ENCODE results near the gene PBX4. TPM values are rescaled to one million over a fixed set of nuclear protein-coding genes. Genes with fewer than 3 reads are reported as not detected.
A peak's percentile ranks its signal among the peaks of the same experiment; 100 is the strongest.

Gene PBX4
- total and polyA plus RNA-seq, 2 experiments from 2014 or later = 2.6 to 4.1 TPM

DNA sequence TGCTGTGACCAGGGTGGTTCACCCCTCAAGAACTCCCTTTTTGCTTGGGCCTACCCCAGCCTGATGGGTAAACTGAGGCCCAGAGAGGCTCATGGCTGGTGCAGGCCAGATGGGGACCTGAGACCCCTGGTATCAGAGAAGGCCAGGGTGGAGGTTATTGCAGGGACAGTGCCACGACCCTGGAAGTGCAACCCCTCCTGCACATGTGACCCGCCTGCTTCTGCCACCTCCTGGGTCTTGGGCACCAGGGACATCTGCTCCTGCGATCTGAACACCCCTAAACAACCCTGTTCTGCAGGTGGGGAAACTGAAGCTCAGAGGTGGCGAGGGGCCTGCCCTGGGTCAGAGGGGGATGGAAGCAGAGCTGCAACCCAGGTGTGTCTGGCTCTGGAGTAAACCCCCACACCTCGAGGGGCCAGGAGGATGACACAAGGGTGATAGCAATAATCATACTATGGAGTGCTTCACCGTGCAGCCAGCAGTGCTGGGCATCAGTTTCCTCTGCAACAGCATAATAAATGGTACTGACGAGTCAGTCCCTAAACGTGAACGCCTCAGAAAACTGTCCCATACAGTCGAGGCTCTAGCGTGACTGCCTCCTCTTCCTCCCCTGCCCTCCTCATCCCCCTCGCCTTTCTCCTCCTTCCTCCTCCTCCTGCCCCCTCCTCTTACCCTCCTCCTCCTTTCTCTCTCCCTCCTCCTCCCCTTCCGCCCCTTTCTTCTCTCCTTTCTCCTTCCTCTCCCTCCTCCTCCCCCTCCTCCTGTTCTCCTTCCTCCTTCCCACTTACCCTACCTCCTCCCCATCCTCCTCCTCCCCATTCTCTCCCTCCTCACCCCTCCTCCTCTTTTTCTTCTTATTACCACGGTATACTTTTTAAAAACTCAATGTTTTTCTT is 85.4 kb downstream of the PBX4 start:
- H3K27me3 ChIP-seq (ENCODE audit: insufficient read depth) = peaks cover 8% of the 10 kb centered on the region
- DNase-seq (ENCODE audit: low spot score) = peak; percentile 11
- Mint-ChIP-seq H3K9me3 (no peaks in the 10 kb centered on the region), H3K4me1 (peaks cover 32% of the 10 kb centered on the region), H3K27ac (no peak overlapping the region), H3K27me3 (ENCODE audit: insufficient read depth, low read depth, poor library complexity) (peaks cover 25% of the 10 kb centered on the region), H3K4me3 (no peak overlapping the region; the same call in 2 of the 3 replicates), H3K36me3 (ENCODE audit: low read depth) (peaks cover 18% of the 10 kb centered on the region)
- peaks cover 32% of the 10 kb centered on the region for H3F3A ChIP-seq (replicated peaks; ENCODE audit: low read depth)
- H3K79me2 ChIP-seq (replicated peaks; ENCODE audit: insufficient read depth) = no peaks in the 10 kb centered on the region
- H3K36me3 ChIP-seq (ENCODE audit: insufficient read depth) = no peaks in the 10 kb centered on the region
- TF ChIP-seq, protein P1, sequence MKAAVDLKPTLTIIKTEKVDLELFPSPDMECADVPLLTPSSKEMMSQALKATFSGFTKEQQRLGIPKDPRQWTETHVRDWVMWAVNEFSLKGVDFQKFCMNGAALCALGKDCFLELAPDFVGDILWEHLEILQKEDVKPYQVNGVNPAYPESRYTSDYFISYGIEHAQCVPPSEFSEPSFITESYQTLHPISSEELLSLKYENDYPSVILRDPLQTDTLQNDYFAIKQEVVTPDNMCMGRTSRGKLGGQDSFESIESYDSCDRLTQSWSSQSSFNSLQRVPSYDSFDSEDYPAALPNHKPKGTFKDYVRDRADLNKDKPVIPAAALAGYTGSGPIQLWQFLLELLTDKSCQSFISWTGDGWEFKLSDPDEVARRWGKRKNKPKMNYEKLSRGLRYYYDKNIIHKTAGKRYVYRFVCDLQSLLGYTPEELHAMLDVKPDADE (IDR thresholded peaks at IDR 0.05) = no peak
- TF ChIP-seq, protein P2, sequence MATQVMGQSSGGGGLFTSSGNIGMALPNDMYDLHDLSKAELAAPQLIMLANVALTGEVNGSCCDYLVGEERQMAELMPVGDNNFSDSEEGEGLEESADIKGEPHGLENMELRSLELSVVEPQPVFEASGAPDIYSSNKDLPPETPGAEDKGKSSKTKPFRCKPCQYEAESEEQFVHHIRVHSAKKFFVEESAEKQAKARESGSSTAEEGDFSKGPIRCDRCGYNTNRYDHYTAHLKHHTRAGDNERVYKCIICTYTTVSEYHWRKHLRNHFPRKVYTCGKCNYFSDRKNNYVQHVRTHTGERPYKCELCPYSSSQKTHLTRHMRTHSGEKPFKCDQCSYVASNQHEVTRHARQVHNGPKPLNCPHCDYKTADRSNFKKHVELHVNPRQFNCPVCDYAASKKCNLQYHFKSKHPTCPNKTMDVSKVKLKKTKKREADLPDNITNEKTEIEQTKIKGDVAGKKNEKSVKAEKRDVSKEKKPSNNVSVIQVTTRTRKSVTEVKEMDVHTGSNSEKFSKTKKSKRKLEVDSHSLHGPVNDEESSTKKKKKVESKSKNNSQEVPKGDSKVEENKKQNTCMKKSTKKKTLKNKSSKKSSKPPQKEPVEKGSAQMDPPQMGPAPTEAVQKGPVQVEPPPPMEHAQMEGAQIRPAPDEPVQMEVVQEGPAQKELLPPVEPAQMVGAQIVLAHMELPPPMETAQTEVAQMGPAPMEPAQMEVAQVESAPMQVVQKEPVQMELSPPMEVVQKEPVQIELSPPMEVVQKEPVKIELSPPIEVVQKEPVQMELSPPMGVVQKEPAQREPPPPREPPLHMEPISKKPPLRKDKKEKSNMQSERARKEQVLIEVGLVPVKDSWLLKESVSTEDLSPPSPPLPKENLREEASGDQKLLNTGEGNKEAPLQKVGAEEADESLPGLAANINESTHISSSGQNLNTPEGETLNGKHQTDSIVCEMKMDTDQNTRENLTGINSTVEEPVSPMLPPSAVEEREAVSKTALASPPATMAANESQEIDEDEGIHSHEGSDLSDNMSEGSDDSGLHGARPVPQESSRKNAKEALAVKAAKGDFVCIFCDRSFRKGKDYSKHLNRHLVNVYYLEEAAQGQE (IDR thresholded peaks at IDR 0.05; ENCODE audit: unreplicated experiment) = no peak
- TF ChIP-seq NANOG (IDR thresholded peaks at IDR 0.05; ENCODE audit: borderline replicate concordance) (no peak), STAT1 (IDR thresholded peaks at IDR 0.05; ENCODE audit: unreplicated experiment) (no peak), EZH2phosphoT487 (IDR thresholded peaks at IDR 0.05; ENCODE audit: unreplicated experiment) (no peak), ZNF114 (CRISPR knock-in tag; IDR thresholded peaks at IDR 0.05) (no peak)
- TF ChIP-seq, protein P3, sequence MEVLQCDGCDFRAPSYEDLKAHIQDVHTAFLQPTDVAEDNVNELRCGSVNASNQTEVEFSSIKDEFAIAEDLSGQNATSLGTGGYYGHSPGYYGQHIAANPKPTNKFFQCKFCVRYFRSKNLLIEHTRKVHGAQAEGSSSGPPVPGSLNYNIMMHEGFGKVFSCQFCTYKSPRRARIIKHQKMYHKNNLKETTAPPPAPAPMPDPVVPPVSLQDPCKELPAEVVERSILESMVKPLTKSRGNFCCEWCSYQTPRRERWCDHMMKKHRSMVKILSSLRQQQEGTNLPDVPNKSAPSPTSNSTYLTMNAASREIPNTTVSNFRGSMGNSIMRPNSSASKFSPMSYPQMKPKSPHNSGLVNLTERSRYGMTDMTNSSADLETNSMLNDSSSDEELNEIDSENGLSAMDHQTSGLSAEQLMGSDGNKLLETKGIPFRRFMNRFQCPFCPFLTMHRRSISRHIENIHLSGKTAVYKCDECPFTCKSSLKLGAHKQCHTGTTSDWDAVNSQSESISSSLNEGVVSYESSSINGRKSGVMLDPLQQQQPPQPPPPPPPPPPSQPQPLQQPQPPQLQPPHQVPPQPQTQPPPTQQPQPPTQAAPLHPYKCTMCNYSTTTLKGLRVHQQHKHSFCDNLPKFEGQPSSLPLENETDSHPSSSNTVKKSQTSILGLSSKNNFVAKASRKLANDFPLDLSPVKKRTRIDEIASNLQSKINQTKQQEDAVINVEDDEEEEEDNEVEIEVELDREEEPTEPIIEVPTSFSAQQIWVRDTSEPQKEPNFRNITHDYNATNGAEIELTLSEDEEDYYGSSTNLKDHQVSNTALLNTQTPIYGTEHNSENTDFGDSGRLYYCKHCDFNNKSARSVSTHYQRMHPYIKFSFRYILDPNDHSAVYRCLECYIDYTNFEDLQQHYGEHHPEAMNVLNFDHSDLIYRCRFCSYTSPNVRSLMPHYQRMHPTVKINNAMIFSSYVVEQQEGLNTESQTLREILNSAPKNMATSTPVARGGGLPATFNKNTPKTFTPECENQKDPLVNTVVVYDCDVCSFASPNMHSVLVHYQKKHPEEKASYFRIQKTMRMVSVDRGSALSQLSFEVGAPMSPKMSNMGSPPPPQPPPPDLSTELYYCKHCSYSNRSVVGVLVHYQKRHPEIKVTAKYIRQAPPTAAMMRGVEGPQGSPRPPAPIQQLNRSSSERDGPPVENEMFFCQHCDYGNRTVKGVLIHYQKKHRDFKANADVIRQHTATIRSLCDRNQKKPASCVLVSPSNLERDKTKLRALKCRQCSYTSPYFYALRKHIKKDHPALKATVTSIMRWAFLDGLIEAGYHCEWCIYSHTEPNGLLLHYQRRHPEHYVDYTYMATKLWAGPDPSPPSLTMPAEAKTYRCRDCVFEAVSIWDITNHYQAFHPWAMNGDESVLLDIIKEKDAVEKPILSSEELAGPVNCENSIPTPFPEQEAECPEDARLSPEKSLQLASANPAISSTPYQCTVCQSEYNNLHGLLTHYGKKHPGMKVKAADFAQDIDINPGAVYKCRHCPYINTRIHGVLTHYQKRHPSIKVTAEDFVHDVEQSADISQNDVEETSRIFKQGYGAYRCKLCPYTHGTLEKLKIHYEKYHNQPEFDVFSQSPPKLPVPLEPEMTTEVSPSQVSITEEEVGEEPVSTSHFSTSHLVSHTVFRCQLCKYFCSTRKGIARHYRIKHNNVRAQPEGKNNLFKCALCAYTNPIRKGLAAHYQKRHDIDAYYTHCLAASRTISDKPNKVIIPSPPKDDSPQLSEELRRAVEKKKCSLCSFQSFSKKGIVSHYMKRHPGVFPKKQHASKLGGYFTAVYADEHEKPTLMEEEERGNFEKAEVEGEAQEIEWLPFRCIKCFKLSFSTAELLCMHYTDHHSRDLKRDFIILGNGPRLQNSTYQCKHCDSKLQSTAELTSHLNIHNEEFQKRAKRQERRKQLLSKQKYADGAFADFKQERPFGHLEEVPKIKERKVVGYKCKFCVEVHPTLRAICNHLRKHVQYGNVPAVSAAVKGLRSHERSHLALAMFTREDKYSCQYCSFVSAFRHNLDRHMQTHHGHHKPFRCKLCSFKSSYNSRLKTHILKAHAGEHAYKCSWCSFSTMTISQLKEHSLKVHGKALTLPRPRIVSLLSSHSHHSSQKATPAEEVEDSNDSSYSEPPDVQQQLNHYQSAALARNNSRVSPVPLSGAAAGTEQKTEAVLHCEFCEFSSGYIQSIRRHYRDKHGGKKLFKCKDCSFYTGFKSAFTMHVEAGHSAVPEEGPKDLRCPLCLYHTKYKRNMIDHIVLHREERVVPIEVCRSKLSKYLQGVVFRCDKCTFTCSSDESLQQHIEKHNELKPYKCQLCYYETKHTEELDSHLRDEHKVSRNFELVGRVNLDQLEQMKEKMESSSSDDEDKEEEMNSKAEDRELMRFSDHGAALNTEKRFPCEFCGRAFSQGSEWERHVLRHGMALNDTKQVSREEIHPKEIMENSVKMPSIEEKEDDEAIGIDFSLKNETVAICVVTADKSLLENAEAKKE (CRISPR knock-in tag; IDR thresholded peaks at IDR 0.05) = no peak
- H3K9me2 ChIP-seq (ENCODE audit: insufficient read depth) = no peaks in the 10 kb centered on the region
- H2AFZ ChIP-seq = no peak overlapping the region
- no peaks in the 10 kb centered on the region for H4K20me1 ChIP-seq (replicated peaks; ENCODE audit: insufficient read depth)
- 0 out of 2 replicates have a peak overlapping the region, but pooled peaks have one; percentile 51 for H3K4me2 ChIP-seq
- no peak for ATAC-seq
- no peaks in the 10 kb centered on the region; the same call in 1 of the 2 replicates for H3K4me1 ChIP-seq (ENCODE audit: insufficient read depth)
- H3K4me3 ChIP-seq = no peak overlapping the region
- no peak overlapping the region for H3K27ac ChIP-seq (ENCODE audit: low read depth)

Data from GM23338 (cell line).